Aorta (tissue), 5 donors: Measurements from ENCODE around the gene ZSWIM8. TPM values are rescaled to one million over a fixed set of nuclear protein-coding genes. Genes with fewer than 3 reads are reported as not detected.
A peak's percentile ranks its signal among the peaks of the same experiment; 100 is the strongest.

Experiments
- ATAC-seq: fragments of 200-7000 bp; cut with Tn5 transposase; one replicate; pipeline ENCODE4 v1.9.1; 2022; ENCODE audit warnings: moderate library complexity; ENCODE audit not compliant: low FRiP score
- DNase-seq, 2 donors: peaks; one replicate each; pipeline ENCODE4 v3.0.0-alpha.2; 2020
- H3K27ac ChIP-seq, 2 donors: one replicate each; pipeline ENCODE4 v1.5.1; 2013; ENCODE audit warnings: low read length in 2 of 2, mild to moderate bottlenecking in 2 of 2, moderate library complexity in 2 of 2, control low read depth in 1 of 2, inconsistent platforms in 1 of 2, low read depth in 1 of 2
- H3K27me3 ChIP-seq, 2 donors: one replicate each; pipeline ENCODE4 v1.6.1; 2013; ENCODE audit warnings: control low read depth in 1 of 2, low read length in 1 of 2, mild to moderate bottlenecking in 1 of 2, moderate library complexity in 1 of 2; ENCODE audit not compliant: insufficient read depth in 2 of 2, control insufficient read depth in 1 of 2
- H3K36me3 ChIP-seq, 2 donors: one replicate each; pipeline ENCODE4 v1.6.1; 2013; ENCODE audit warnings: control low read depth in 1 of 2, low read length in 1 of 2, mild to moderate bottlenecking in 1 of 2; ENCODE audit not compliant: insufficient read depth in 2 of 2, control insufficient read depth in 1 of 2
- H3K4me1 ChIP-seq, 2 donors: one replicate each; pipeline ENCODE4 v1.6.1; 2013; ENCODE audit warnings: low read length in 2 of 2, control low read depth in 1 of 2, mild to moderate bottlenecking in 1 of 2, moderate library complexity in 1 of 2; ENCODE audit not compliant: insufficient read depth in 2 of 2, control insufficient read depth in 1 of 2
- H3K4me3 ChIP-seq, 2 donors: one replicate each; pipeline ENCODE4 v1.5.1; 2013; ENCODE audit warnings: low read length in 2 of 2, control low read depth in 1 of 2, mild to moderate bottlenecking in 1 of 2
- H3K9me3 ChIP-seq: one replicate; pipeline ENCODE4 v1.6.1; 2013; ENCODE audit warnings: mild to moderate bottlenecking, low read length; ENCODE audit not compliant: control insufficient read depth
- WGBS, 2 donors: extraction: QIAGEN DNeasy Blood & Tissue Kit; methylation state at CpG; one replicate each; pipeline ENCODE4 v1.1.7; 2013; 5-methylcytosine and 5-hydroxymethylcytosine counted together
- intact Hi-C, 2 donors: fragments of 100-400 bp; cut with DNase I; formaldehyde crosslinking; loops; one replicate each; pipeline versions ENCODE4 v1.14.2 to v1.15.0; 2022
- polyA plus RNA-seq, 2 donors: library from polyadenylated mRNA; stranded (reverse); fragments of 200-250 nt; gene quantifications; one replicate each; pipeline ENCODE4 v1.2.3, GENCODE V29; 2013
- total RNA-seq, 2 donors: library from RNA; stranded (reverse); fragmentation: NEBNext Ultra II Directional; extraction: Animal tissue kit (Norgen Biotek cat#: 25700); gene quantifications; one replicate each; pipeline ENCODE4 v1.2.1, GENCODE V29; 2021
- donor health status: healthy with polysubstance abuse.
- donor health status: Bipolar disorder and iron deficiency.
- donor health status: DM: no; HTN: no; CAD: no.
- donor health status: DM: no; HTN: no; CAD: no.
- donor health status: DM: yes; HTN: yes; CAD: no.

ZSWIM8 gene
- total and polyA plus RNA-seq, 4 donors: 75.1 to 314 (median 127) TPM

GRCh38 chr10:73815719-73816030, 30.3 kb downstream of the ZSWIM8 start:
- H3K27me3 ChIP-seq: no peaks in the 10 kb centered on the region
- H3K36me3 ChIP-seq: peaks cover 0 to 6% of the 10 kb centered on the region in 2 donors
- intact Hi-C loops: no loop called here
- no peaks in the 10 kb centered on the region for H3K4me1 ChIP-seq
- no peaks in the 10 kb centered on the region for H3K9me3 ChIP-seq
- H3K4me3 ChIP-seq: no peak overlapping the region
- DNase-seq (no peak), ATAC-seq (no peak)
- H3K27ac ChIP-seq: no peak overlapping the region

DNA sequence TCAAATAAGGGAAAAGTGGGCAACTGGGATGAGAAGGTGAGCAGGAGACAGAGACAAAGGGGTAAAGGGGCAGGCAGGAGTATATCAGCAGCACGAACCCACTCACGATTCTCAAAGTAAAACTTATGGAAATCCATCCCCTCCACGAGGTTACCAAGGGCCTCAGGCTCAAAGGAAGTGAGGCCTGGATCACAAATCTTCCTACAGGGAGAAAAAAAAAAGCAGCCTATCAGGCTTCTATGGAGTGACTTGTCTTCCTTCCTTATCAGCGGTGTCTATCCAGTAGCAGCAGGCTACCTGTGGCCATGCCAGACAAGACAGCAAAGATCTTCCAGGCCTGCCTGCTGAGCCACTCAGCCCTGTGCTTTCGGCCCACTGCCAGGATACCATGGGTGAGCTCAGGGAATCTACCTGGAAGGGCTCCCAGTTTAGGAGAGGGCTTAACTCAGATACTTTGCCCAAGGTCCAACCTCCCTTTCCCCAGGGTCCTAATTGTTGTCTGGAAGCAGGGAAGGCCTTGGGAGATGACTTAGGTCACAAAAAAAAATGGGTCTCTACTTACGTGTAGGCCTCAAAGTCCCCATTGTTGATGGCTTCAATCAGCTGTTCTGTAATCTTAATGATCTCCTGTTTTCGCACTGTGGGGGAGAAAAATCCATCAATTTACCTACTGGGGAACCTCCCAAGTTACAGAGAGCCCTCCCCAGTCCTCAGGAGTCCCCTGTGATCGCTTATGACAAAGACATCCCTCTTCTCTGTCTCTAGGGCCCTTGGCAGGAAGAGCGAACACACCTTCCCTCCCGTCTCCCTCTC, 31.7 kb downstream of the ZSWIM8 start:
- DNase-seq (peak in 1 of 2 donors; percentile 50), ATAC-seq (no peak)
- intact Hi-C loops: no loop called here
- Histone ChIP-seq H3K27ac (peak overlapping the region in 1 of 2 donors; percentile 58), H3K4me1 (no peaks in the 10 kb centered on the region), H3K27me3 (no peaks in the 10 kb centered on the region), H3K9me3 (no peaks in the 10 kb centered on the region), H3K4me3 (no peak overlapping the region), H3K36me3 (peaks cover 0 to 10% of the 10 kb centered on the region in 2 donors)
- 86 to 87% methylated on average over 10 of the region's 10 CpGs for WGBS, 2 donors

- no peak overlapping the region for H3K4me3 ChIP-seq
- intact Hi-C loops: no loop called here
- no peak for ATAC-seq
- peaks cover 0 to 8% of the 10 kb centered on the region in 2 donors for H3K36me3 ChIP-seq
- WGBS, 2 donors: 89% methylated on average over 5 of the region's 5 CpGs
- H3K27me3 ChIP-seq: no peaks in the 10 kb centered on the region
- no peak for DNase-seq
- no peak overlapping the region for H3K27ac ChIP-seq
- H3K4me1 ChIP-seq: no peaks in the 10 kb centered on the region
- no peaks in the 10 kb centered on the region for H3K9me3 ChIP-seq
These were observed 32.4 kb downstream of the ZSWIM8 start for GRCh38 chr10:73817826-73818225.

- H3K27ac ChIP-seq: no peak overlapping the region
- peaks cover 0 to 8% of the 10 kb centered on the region in 2 donors for H3K36me3 ChIP-seq
- no peaks in the 10 kb centered on the region for H3K4me1 ChIP-seq
- DNase-seq (peak in 1 of 2 donors; percentile 52), ATAC-seq (no peak)
- no peaks in the 10 kb centered on the region for H3K9me3 ChIP-seq
- no peaks in the 10 kb centered on the region for H3K27me3 ChIP-seq
- H3K4me3 ChIP-seq: no peak overlapping the region
- intact Hi-C loops: no loop called here
- WGBS, 2 donors: 83 to 89% methylated on average over 10 of the region's 10 CpGs
These were observed 33.0 kb downstream of the ZSWIM8 start for GRCh38 chr10:73818402-73818801.

DNA sequence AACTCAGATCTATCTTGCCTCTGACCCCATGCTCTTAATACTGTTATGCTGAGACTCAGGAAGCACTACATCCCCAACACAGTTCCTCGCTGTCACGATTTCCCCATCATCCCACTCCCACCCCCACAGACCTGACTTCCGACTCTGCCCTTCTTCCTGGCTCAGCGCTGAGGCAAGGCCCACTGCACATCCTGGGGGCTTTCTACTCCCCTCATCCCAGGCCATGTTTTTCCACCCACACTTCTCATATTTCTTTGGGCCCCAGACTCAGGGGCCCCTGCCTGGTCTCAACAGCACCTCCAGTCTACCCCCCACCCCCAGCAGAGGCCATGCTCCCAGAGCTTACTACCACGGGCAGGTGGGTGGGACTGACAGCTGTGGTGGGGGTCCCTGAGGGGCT, 33.7 kb downstream of the ZSWIM8 start:
- WGBS, 2 donors: 65 to 69% methylated on average over 5 of the region's 5 CpGs
- Histone ChIP-seq H3K27ac (peak overlapping the region; percentile 8 to 62), H3K27me3 (no peaks in the 10 kb centered on the region), H3K9me3 (no peaks in the 10 kb centered on the region), H3K36me3 (peaks cover 0 to 6% of the 10 kb centered on the region in 2 donors), H3K4me3 (no peak overlapping the region), H3K4me1 (no peaks in the 10 kb centered on the region)
- ATAC-seq (no peak), DNase-seq (no peak)
- intact Hi-C loops: no loop called here

DNA sequence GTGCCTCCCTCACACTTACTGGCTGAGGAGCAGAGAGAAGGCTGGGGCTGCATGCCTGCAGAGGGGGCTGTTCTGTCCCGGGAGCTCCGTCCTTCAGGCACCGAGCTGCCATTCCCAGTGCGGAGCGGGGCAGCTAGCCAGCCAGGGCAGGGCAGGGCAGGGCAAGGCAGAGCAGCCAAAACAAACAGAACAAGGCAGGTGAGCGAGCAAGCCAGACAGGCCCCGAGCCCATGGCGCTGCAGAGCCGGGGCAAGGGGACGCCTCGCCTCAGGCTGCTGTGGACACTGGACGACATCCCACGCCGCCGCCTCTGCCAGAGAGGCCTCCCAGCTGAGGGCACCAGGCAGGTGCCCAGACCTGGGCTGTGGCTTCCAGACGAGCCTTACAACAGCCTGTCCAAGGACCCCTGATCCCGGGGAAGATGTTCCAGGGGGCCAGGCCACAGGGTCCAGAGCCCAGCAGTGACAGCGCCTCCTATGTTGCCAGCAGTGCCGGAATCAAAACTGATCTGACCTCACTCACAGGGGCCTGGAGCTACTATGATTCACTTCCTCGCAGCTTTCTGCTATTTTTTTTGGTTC, 34.2 kb downstream of the ZSWIM8 start:
- intact Hi-C loops: no loop called here
- ATAC-seq (peak; percentile 27), DNase-seq (peak in 1 of 2 donors; percentile 61)
- Histone ChIP-seq H3K27ac (peak overlapping the region; percentile 8 to 62), H3K4me3 (no peak overlapping the region), H3K4me1 (no peaks in the 10 kb centered on the region), H3K9me3 (no peaks in the 10 kb centered on the region), H3K27me3 (no peaks in the 10 kb centered on the region), H3K36me3 (peaks cover 0 to 9% of the 10 kb centered on the region in 2 donors)
- 32 to 35% methylated on average over 20 of the region's 20 CpGs for WGBS, 2 donors

DNA sequence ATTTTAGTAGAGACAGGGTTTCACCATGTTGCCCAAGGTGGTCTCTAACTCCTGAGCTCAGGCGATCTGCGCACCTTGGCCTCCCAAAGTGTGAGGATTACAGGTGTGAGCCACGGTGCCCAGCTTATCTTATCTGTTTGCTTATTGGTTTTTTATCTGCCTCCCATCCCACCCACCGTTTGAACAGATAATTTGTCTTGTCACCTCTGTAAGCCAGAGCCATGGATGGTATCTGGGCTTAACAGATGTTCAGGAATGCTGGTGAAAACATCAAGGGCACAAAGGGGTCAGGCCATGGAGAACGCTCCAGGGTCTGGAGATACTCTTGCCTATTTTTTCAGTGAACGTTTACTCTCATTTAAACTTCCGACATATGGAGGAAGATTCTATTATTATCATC, 38.0 kb downstream of the ZSWIM8 start:
- Histone ChIP-seq H3K27me3 (no peaks in the 10 kb centered on the region), H3K9me3 (no peaks in the 10 kb centered on the region), H3K27ac (no peak overlapping the region), H3K36me3 (peaks cover 0 to 16% of the 10 kb centered on the region in 2 donors), H3K4me1 (no peaks in the 10 kb centered on the region), H3K4me3 (no peak overlapping the region)
- no peak for ATAC-seq
- no peak for DNase-seq
- intact Hi-C loops: no loop called here
- 83 to 87% methylated on average over 7 of the region's 7 CpGs for WGBS, 2 donors

DNA sequence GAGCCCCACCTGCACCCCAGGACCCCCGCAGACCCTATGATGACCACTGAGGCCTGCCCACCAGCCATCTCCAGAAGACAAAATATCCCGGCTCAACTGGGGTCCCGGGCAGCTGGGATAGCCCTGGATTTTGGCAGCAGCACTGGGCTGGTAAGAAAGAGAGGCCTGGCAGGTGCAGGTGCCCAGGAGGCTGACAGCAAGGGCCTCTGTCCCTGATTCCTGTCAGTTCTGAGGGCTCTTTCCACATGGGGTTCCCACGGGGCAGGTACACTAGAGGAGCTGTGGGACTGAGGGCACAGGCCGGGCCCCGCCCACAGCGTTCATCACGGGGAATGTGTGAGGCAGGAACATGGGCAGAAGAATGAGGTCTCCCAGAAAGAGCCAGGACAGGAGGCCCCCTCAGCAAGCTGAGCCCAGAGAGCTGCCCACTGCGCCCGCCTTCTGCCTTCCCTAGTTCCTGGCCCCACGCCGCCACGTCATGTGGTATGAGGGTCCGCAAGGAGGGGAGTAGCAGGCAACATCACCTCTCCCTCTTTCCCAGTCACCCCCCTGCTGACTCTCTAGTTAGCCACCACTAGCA, 38.8 kb downstream of the ZSWIM8 start:
- ATAC-seq (no peak), DNase-seq (peak in 1 of 2 donors; percentile 41)
- no peaks in the 10 kb centered on the region for H3K4me1 ChIP-seq
- H3K4me3 ChIP-seq: no peak overlapping the region
- peaks cover 0 to 16% of the 10 kb centered on the region in 2 donors for H3K36me3 ChIP-seq
- intact Hi-C loops: no loop called here
- no peak overlapping the region for H3K27ac ChIP-seq
- H3K9me3 ChIP-seq: no peaks in the 10 kb centered on the region
- WGBS, 2 donors: 95% methylated on average over 11 to 14 of the region's 14 CpGs
- no peaks in the 10 kb centered on the region for H3K27me3 ChIP-seq
